ENCODE measurements around the gene ROPN1B.

The ROPN1B gene

GRCh38 chr3:126030455-126030854 lies 61.5 kb downstream of the ROPN1B start:
- DNase-seq (ENCODE audit: low read depth) = no peak

- DNase-seq (ENCODE audit: low read depth) = no peak
Observed at GRCh38 chr3:126031981-126032471, 63.0 kb downstream of the ROPN1B start.
